PFSK-1 (cell line): ENCODE results near the gene RPTOR.

Experiments
- FOXP2 ChIP-seq: optimal IDR thresholded peaks from 2 replicates; pipeline ENCODE3; 2011; ENCODE audit warnings: borderline replicate concordance, control low read depth, inconsistent platforms; ENCODE audit not compliant: insufficient read depth; ENCODE audit errors: extremely low read length, extremely low read depth
- POLR2AphosphoS5 ChIP-seq: IDR thresholded peaks from 2 replicates; pipeline ENCODE4 v1.6.1; 2012; ENCODE audit warnings: low read depth, mild to moderate bottlenecking, control low read depth, low read length, moderate library complexity
- REST ChIP-seq, 2 experiments: IDR thresholded peaks; 2 replicates each; pipeline versions ENCODE4 v1.6.1 to v1.8.0; 2011 to 2012; ENCODE audit warnings: low read depth in 2 of 2, low read length in 2 of 2, control low read depth in 1 of 2, inconsistent platforms in 1 of 2, mild to moderate bottlenecking in 1 of 2, moderate library complexity in 1 of 2; ENCODE audit not compliant: insufficient read depth in 1 of 2
- SIN3A ChIP-seq: IDR thresholded peaks from 2 replicates; pipeline ENCODE4 v1.6.1; 2012; ENCODE audit warnings: mild to moderate bottlenecking, low read length, moderate library complexity, borderline replicate concordance; ENCODE audit not compliant: insufficient read depth
- TAF1 ChIP-seq: IDR thresholded peaks from 2 replicates; pipeline ENCODE4 v1.6.1; 2012; ENCODE audit warnings: low read length, control low read depth, borderline replicate concordance; ENCODE audit not compliant: insufficient read depth

RPTOR gene

GRCh38 chr17:80755650-80756405, 211.2 kb downstream of the RPTOR start:
- no peak for TF ChIP-seq POLR2AphosphoS5
- no peak for TF ChIP-seq TAF1
- no peak for TF ChIP-seq FOXP2
- no peak for TF ChIP-seq SIN3A
- TF ChIP-seq REST (IDR thresholded peaks at IDR 0.05; ENCODE audit: insufficient read depth in 1 of 2, low read depth in 2 of 2, low read length in 2 of 2) = no peak

- TF ChIP-seq TAF1 (no peak), POLR2AphosphoS5 (no peak), SIN3A (no peak), REST (IDR thresholded peaks at IDR 0.05; ENCODE audit: insufficient read depth in 1 of 2, low read depth in 2 of 2, low read length in 2 of 2) (no peak), FOXP2 (no peak)
Observed at GRCh38 chr17:80758481-80759376, 214.1 kb downstream of the RPTOR start.

- no peak for TF ChIP-seq POLR2AphosphoS5
- TF ChIP-seq TAF1 = no peak
- TF ChIP-seq FOXP2 = no peak
- no peak for TF ChIP-seq REST (IDR thresholded peaks at IDR 0.05; ENCODE audit: insufficient read depth in 1 of 2, low read depth in 2 of 2, low read length in 2 of 2)
- TF ChIP-seq SIN3A = no peak
Observed at GRCh38 chr17:80759377-80759673, 214.7 kb downstream of the RPTOR start.

- TF ChIP-seq TAF1 (no peak), FOXP2 (no peak), REST (IDR thresholded peaks at IDR 0.05; ENCODE audit: insufficient read depth in 1 of 2, low read depth in 2 of 2, low read length in 2 of 2) (no peak), POLR2AphosphoS5 (no peak), SIN3A (no peak)
Observed at GRCh38 chr17:80760511-80760911, 215.9 kb downstream of the RPTOR start.
